ENCODE measurements around the gene CCN5. TPM values are rescaled to one million over a fixed set of nuclear protein-coding genes. Genes with fewer than 3 reads are reported as not detected.

Gene CCN5
- total and polyA plus RNA-seq, 2 of the 13 experiments (the other 11 are each of a cell fraction or from before 2014, with no cell fraction given), result 0.12 TPM; not detected in 1

- no peak for TF ChIP-seq SCMH1 (CRISPR knock-in tag; IDR thresholded peaks at IDR 0.05; ENCODE audit: borderline replicate concordance)
- no peak for TF ChIP-seq SP5 (CRISPR knock-in tag; IDR thresholded peaks at IDR 0.05; ENCODE audit: borderline replicate concordance, low read depth)
- TF ChIP-seq ZNF143 (CRISPR knock-in tag; IDR thresholded peaks at IDR 0.05), result peak; percentile 97
- no peak for TF ChIP-seq NR3C1 (CRISPR knock-in tag; IDR thresholded peaks at IDR 0.05)
- TF ChIP-seq, protein P1, sequence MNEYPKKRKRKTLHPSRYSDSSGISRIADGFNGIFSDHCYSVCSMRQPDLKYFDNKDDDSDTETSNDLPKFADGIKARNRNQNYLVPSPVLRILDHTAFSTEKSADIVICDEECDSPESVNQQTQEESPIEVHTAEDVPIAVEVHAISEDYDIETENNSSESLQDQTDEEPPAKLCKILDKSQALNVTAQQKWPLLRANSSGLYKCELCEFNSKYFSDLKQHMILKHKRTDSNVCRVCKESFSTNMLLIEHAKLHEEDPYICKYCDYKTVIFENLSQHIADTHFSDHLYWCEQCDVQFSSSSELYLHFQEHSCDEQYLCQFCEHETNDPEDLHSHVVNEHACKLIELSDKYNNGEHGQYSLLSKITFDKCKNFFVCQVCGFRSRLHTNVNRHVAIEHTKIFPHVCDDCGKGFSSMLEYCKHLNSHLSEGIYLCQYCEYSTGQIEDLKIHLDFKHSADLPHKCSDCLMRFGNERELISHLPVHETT (CRISPR knock-in tag; conservative IDR thresholded peaks at IDR 0.05), result no peak
- TF ChIP-seq JUNB (CRISPR knock-in tag; IDR thresholded peaks at IDR 0.05; ENCODE audit: borderline replicate concordance), result no peak
- TF ChIP-seq MED8 (CRISPR knock-in tag; IDR thresholded peaks at IDR 0.05; ENCODE audit: insufficient replicate concordance), result no peak
- TF ChIP-seq FOXP4 (CRISPR knock-in tag; IDR thresholded peaks at IDR 0.05), result no peak
- no peak for TF ChIP-seq SP2 (CRISPR knock-in tag; IDR thresholded peaks at IDR 0.05)
- TF ChIP-seq MEIS1 (CRISPR knock-in tag; IDR thresholded peaks at IDR 0.05; ENCODE audit: borderline replicate concordance), result no peak
- peak; percentile 93 for TF ChIP-seq NFYC (CRISPR knock-in tag; IDR thresholded peaks at IDR 0.05)
- TF ChIP-seq, protein P2, sequence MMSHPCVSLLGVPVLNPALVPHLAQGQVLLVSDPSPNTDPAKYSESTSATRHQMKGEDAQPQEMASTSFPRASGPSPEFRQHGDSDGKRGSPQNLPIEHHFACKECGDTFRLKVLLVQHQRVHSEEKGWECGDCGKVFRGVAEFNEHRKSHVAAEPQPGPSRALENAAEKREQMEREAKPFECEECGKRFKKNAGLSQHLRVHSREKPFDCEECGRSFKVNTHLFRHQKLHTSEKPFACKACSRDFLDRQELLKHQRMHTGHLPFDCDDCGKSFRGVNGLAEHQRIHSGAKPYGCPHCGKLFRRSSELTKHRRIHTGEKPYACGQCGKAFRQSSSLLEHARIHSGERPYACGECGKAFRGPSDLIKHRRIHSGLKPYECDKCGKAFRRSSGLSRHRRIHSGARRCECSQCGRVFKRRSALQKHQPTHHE (CRISPR knock-in tag; IDR thresholded peaks at IDR 0.05; ENCODE audit: borderline replicate concordance), result no peak
- no peak for TF ChIP-seq HOXD1 (CRISPR knock-in tag; IDR thresholded peaks at IDR 0.05)
- TF ChIP-seq KLF9 (CRISPR knock-in tag; IDR thresholded peaks at IDR 0.05; ENCODE audit: low read depth), result no peak
- TF ChIP-seq NAIF1 (CRISPR knock-in tag; IDR thresholded peaks at IDR 0.05; ENCODE audit: borderline replicate concordance), result no peak
- TF ChIP-seq SP1 (IDR thresholded peaks at IDR 0.05), result no peak
- no peak for TF ChIP-seq SP1 (CRISPR knock-in tag; IDR thresholded peaks at IDR 0.05)
- no peak for TF ChIP-seq MXD3 (CRISPR knock-in tag; IDR thresholded peaks at IDR 0.05)
- no peak for TF ChIP-seq POLR2AphosphoS2 (IDR thresholded peaks at IDR 0.05; ENCODE audit: low read depth, low read length)
- peak; percentile 82 for TF ChIP-seq HCFC1 (IDR thresholded peaks at IDR 0.05; ENCODE audit: low read depth, low read length)
- no peak for TF ChIP-seq LBX2 (CRISPR knock-in tag; IDR thresholded peaks at IDR 0.05; ENCODE audit: borderline replicate concordance)
- no peak for TF ChIP-seq BRCA1 (CRISPR knock-in tag; IDR thresholded peaks at IDR 0.05)
- TF ChIP-seq ZC3H13 (CRISPR knock-in tag; IDR thresholded peaks at IDR 0.05), result no peak
- peak; percentile 57; the same call in 1 of the 2 replicates for TF ChIP-seq CREM (IDR thresholded peaks at IDR 0.05)
- no peak for TF ChIP-seq CREM (CRISPR knock-in tag; IDR thresholded peaks at IDR 0.05)
- TF ChIP-seq SIX4 (CRISPR knock-in tag; IDR thresholded peaks at IDR 0.05), result no peak
- TF ChIP-seq ZNF550 (CRISPR knock-in tag; IDR thresholded peaks at IDR 0.05; ENCODE audit: borderline replicate concordance), result no peak
- no peak for TF ChIP-seq ZNF138 (CRISPR knock-in tag; IDR thresholded peaks at IDR 0.05; ENCODE audit: low read depth)
- no peak for TF ChIP-seq ZNF207 (IDR thresholded peaks at IDR 0.05; ENCODE audit: borderline replicate concordance)
Observed at GRCh38 chr20:44738813-44739477, 23.8 kb downstream of the CCN5 start (continued).
